Measurements from ENCODE around the gene ADGRG4.
"Not testable (repeated sequence)": the region's sequence is repeated elsewhere in the genome, so short reads cannot be mapped to it uniquely, and the experiment has no call there.

The ADGRG4 gene

DNA sequence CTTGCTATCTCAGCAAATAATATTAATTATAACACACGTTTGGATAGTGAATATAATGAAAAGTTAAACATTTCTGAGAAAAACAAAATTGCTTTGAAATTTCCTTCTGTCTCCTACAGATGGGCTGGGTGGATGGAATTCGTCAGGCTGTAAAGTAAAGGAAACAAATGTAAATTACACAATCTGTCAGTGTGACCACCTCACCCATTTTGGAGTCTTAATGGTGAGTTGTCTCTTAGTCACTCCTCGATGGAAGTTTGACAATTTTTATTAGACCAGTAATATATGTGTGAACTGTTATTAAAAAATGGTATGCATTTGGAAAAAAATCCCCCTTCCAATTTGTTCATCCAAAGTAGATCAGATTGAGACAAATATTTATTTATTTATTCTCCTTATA is 94.5 kb downstream of the ADGRG4 start:
- no peak for DNase-seq

DNA sequence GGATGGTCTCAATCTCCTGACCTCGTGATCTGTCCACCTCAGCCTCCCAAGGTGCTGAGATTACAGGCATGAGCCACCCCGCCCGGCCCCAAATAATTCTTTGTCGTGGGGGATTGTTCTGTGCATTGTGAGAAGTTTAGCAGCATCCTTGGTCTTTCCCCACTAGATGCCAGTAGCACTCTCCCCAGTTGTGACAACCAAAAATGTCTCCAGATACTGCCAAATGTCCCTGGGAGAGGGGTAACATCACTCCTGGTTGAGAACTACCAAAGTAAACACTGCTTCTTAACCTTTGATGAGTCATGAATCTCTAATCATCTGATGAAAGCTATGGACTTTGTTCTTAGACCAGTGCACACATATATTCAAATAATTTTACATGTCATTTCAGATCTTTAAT is 96.2 kb downstream of the ADGRG4 start:
- peak; percentile 74 for DNase-seq

- no peak for DNase-seq
Observed at GRCh38 chrX:136405126-136405525, 104.4 kb downstream of the ADGRG4 start.

DNA sequence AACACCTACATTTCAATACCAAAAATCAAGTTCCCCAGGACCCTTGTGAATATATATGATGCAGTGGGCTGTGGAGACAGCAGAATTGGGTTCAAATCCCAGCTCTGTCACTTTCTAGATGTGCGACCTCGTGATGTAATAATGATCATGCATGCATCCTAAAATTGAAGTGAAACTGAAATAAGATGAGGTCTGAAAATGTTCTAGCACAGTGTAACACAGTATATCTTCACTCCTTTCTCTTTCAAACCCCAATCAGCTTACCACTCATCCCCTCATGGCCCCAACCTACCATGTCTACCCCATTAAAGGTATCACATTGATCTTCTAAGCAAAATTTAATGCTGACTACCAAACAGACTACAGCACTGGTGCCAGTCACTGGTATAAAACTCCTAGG is 117.0 kb downstream of the ADGRG4 start:
- DNase-seq = no peak

- no peak for DNase-seq
Observed at GRCh38 chrX:136421338-136421737, 120.6 kb downstream of the ADGRG4 start.

DNA sequence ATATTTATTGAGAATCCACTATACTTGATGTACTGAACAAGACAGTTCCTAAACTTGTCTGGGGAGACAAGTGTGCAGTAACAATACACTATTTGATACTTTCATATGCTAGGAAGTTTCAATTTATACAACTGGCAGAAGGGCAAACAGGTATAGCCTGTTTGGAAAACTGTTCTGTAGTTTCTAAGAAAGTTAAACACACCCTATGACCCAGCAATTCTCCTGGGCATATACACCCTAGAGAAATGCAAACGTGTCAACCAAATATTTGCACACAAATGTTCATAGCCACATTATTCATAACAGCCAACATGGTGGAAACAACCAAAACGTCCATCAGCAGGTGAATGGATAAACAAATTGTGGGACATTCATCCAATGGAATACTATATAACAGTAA is 123.0 kb downstream of the ADGRG4 start:
- DNase-seq = no peak

- no peak for DNase-seq
Observed at GRCh38 chrX:136425996-136426395, 125.2 kb downstream of the ADGRG4 start.

- peak; percentile 3 for DNase-seq
Observed at GRCh38 chrX:136431625-136432024, 130.9 kb downstream of the ADGRG4 start.

GRCh38 chrX:136437774-136438173 is 137.0 kb downstream of the ADGRG4 start:
- no peak for DNase-seq

GRCh38 chrX:136438192-136438591 is 137.4 kb downstream of the ADGRG4 start:
- DNase-seq = no peak

DNA sequence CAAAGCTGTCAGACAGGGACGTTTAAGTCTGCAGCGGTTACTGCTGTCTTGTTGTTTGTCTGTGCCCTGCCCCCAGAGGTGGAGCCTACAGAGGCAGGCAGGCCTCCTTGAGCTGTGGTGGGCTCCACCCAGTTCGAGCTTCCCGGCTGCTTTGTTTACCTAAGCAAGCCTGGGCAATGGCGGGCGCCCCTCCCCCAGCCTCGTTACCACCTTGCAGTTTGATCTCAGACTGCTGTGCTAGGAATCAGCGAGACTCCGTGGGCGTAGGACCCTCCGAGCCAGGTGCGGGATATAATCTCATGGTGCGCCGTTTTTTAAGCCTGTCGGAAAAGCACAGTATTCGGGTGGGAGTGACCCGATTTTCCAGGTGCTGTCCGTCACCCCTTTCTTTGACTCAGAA is 144.9 kb downstream of the ADGRG4 start:
- DNase-seq = not testable (repeated sequence)

- DNase-seq = peak; percentile 51
Observed at GRCh38 chrX:136446208-136446607, 145.4 kb downstream of the ADGRG4 start.

DNA sequence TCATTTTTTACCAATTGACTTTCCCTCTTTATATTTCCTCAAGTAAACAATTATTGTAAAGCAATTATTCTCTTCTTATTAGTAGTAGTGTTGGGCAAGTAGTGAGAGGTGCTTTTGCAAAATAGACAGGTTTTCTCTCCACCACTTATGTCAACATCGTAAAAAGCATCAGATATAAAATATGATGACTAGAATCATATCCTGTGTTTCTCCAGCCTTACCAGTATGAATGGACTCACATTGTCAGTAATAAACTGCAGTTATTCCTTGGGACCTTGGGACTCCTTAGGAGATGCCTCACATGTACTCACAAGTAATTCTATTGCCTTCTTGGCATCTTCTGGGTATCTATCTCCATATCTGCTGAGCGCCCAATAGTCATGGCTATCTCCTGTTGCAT is 146.5 kb downstream of the ADGRG4 start:
- no peak for DNase-seq

DNA sequence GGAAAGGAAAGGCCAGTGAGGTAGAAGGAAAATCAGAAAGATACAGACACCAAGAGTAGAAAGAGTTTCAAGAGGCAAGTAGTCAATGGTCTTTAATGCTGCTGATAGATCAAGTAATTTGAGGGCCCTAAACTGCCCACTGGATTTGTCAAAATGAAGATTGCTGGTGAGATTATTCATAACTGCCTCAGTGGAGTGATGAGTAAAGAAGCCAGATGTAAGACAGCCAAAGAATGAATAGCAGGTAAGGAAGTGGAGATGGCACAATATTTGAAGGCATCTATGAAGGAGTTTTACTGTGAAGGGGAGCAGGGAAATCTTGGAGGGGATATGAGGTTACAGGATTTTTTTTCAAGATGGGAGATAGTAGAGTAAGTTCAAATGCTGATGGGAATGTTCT is 147.2 kb downstream of the ADGRG4 start:
- no peak for DNase-seq

DNA sequence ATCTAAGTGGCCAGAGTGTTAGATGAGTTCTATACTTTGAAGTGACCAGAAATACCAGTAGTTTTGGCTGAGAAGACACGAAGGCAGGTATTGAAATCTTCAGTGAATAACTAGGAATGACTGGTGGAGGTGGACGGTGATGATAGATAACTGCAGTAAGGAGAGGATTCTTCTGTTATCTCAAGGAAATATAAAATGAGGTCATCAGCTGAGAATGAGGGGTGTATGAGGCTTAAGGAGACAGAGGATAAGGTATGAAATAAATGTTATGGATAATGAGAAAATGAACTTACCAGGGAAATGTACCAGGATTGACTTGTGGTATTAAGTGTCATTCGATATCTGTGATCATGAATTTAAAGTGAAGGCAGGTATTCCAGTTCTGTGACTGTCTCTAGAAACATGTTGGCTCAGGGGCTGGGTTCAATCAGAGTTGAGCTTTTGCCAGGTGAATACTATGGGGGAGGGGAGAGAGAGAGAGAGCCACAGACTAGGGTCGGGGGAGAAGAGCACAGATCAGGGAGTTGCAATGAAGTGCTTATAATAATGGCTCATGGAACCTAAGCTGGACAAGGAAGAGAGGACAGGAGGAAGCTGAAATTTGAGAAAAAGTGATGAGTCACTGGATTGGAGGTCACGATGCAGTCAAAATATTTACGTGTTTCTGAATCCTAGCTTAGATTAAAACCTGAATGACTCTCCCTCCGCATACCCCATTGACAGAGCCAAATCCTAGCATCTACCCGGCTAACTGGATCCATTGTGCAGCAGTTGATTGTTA is 149.5 kb downstream of the ADGRG4 start:
- peak; percentile 60 for DNase-seq

GRCh38 chrX:136452614-136453013 is 151.9 kb downstream of the ADGRG4 start:
- peak; percentile 10 for DNase-seq

DNA sequence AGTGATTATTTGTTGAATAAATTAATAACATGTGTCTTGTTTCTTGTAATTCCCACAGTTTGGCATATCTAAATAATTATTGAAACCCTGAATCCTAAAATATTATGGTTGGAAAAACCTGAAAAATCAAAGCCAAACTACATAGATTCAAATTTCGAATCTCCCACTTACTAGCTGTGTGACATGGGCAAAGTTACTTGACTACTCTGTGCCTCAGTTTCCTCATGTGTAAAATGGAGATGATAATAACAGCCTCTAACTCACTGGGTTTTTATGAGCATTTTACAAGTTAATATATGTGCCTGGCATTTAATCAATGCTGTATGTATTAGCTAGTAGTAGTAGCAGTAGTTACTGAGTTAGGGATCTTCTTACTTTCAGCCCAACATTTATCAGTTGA is 152.4 kb downstream of the ADGRG4 start:
- DNase-seq = no peak

DNA sequence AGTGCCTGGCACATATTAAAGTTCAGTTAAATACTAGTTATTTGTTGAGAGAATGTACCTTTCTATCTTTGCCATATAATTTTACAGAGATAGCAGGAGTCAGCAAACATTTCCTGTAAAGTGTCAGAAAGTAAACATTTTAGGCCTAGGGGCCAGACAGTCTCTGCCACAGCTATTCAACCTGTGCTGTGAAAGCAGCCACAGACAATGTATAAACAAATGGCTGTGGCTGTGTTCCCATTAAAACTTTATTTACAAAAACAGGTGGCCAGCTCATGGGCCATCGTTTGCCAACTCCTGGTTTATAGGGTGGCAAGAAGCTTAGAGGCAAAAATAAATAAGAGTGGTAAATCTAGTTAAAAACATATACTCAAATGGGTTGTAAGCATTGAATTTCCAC is 153.0 kb downstream of the ADGRG4 start:
- DNase-seq = peak; percentile 57

- no peak for DNase-seq
Observed at GRCh38 chrX:136456133-136456532, 155.4 kb downstream of the ADGRG4 start.

DNA sequence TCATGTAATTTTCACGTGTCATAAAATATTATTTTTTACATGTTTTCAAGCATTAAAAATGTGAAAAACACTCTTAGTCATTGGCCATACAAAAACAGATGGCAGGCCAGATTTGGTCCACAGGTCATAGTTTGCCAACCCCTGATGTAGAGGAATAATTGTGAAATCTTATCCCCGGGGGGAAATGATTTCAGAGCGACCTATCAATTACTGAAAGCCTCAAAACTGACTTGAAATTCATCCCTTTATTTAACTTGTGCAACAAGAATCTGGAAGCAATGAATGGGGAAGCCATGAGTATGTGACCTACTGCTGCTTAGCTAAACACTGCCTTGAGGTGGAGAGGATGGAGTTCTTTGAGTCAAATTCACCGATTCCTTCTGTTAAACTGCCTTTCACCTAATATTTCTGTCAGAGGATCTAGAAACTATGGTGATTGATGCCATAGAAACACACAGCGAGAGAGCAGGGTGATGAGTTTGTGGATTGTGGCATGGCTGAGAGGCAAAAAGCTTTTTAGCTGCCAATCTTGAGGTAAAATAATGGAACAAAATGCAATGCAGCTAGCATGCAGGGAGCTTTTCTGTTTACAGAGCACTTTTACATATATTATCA is 156.6 kb downstream of the ADGRG4 start:
- DNase-seq = no peak

GRCh38 chrX:136464589-136464988 is 163.8 kb downstream of the ADGRG4 start:
- DNase-seq = no peak
